Forelimb muscle (tissue), 1 donor: ENCODE data around the gene P2RX1. TPM values are rescaled to one million over a fixed set of nuclear protein-coding genes. Genes with fewer than 3 reads are reported as not detected.

Experiments used
- DNase-seq: peaks from one replicate; pipeline ENCODE4 v3.0.0-alpha.2; 2013; ENCODE audit warnings: low read depth
- polyA plus RNA-seq: library from polyadenylated mRNA; unstranded; fragments of 120-200 nt; gene quantifications from one replicate; pipeline ENCODE4 v1.2.1, GENCODE V29; 2013; ENCODE audit not compliant: insufficient read length

The P2RX1 gene
- polyA plus RNA-seq, 1 donor, result 2.3 TPM

GRCh38 chr17:3905017-3905520, 11.2 kb downstream of the P2RX1 start:
- no peak for DNase-seq

- no peak for DNase-seq
These were observed 11.8 kb downstream of the P2RX1 start for GRCh38 chr17:3904501-3904900.

GRCh38 chr17:3903881-3904290, 12.4 kb downstream of the P2RX1 start:
- no peak for DNase-seq

- DNase-seq, result no peak
These were observed 13.0 kb downstream of the P2RX1 start for GRCh38 chr17:3903051-3903825.

- no peak for DNase-seq
These were observed 15.6 kb downstream of the P2RX1 start for GRCh38 chr17:3900646-3901045.

- DNase-seq, result no peak
These were observed 18.5 kb downstream of the P2RX1 start for GRCh38 chr17:3897731-3898130.

- DNase-seq, result no peak
These were observed 19.4 kb downstream of the P2RX1 start for GRCh38 chr17:3896968-3897235.

GRCh38 chr17:3896108-3896967, 19.9 kb downstream of the P2RX1 start:
- DNase-seq, result no peak

GRCh38 chr17:3895354-3895753, 20.9 kb downstream of the P2RX1 start:
- DNase-seq, result no peak

GRCh38 chr17:3894911-3895343, 21.3 kb downstream of the P2RX1 start:
- no peak for DNase-seq

- DNase-seq, result no peak
These were observed 22.1 kb downstream of the P2RX1 start for GRCh38 chr17:3894188-3894587.

GRCh38 chr17:3893720-3894116, 22.5 kb downstream of the P2RX1 start:
- DNase-seq, result no peak

- DNase-seq, result peak; percentile 69
These were observed 23.1 kb downstream of the P2RX1 start, which contains the start of gene CAMKK1 for GRCh38 chr17:3893003-3893719. CAMKK1 (minus strand) TSS chr17:3893053; CDS start chr17:3885687, 7,366 bp downstream.

- DNase-seq, result no peak
These were observed 23.9 kb downstream of the P2RX1 start for GRCh38 chr17:3892095-3892998.

GRCh38 chr17:3891626-3892094, 24.6 kb downstream of the P2RX1 start:
- DNase-seq, result no peak

GRCh38 chr17:3890878-3891219, 25.4 kb downstream of the P2RX1 start:
- DNase-seq, result no peak

GRCh38 chr17:3890082-3890877, 26.0 kb downstream of the P2RX1 start:
- no peak for DNase-seq

- no peak for DNase-seq
These were observed 26.8 kb downstream of the P2RX1 start for GRCh38 chr17:3889325-3890012.

GRCh38 chr17:3888343-3889171, 27.7 kb downstream of the P2RX1 start:
- peak; percentile 53 for DNase-seq
